ENCODE measurements around the gene PLA2G4B.

PLA2G4B gene

GRCh38 chr15:41857316-41857715 lies 18.7 kb downstream of the PLA2G4B start:
- Histone ChIP-seq H3K27me3 (replicated peaks; ENCODE audit: control insufficient read depth, insufficient read depth, low read length) (no peaks in the 10 kb centered on the region; the same call in none of the 2 replicates), H3K4me3 (replicated peaks; ENCODE audit: low read depth, low read length) (no peak overlapping the region), H3K36me3 (ENCODE audit: control insufficient read depth, insufficient read depth, low read length) (no peaks in the 10 kb centered on the region)
- TF ChIP-seq CTCF (IDR thresholded peaks at IDR 0.05; ENCODE audit: insufficient read depth, low read length, poor library complexity, severe bottlenecking): no peak
- no peak for DNase-seq (ENCODE audit: extremely low read depth, insufficient read length)

GRCh38 chr15:41858756-41859155 lies 20.1 kb downstream of the PLA2G4B start:
- H3K4me3 ChIP-seq (replicated peaks; ENCODE audit: low read depth, low read length): no peak overlapping the region
- no peak for DNase-seq (ENCODE audit: extremely low read depth, insufficient read length)
- H3K36me3 ChIP-seq (ENCODE audit: control insufficient read depth, insufficient read depth, low read length): no peaks in the 10 kb centered on the region
- TF ChIP-seq CTCF (IDR thresholded peaks at IDR 0.05; ENCODE audit: insufficient read depth, low read length, poor library complexity, severe bottlenecking): no peak
- no peaks in the 10 kb centered on the region; the same call in none of the 2 replicates for H3K27me3 ChIP-seq (replicated peaks; ENCODE audit: control insufficient read depth, insufficient read depth, low read length)

- DNase-seq (ENCODE audit: extremely low read depth, insufficient read length): no peak
- Histone ChIP-seq H3K36me3 (ENCODE audit: control insufficient read depth, insufficient read depth, low read length) (no peaks in the 10 kb centered on the region), H3K4me3 (replicated peaks; ENCODE audit: low read depth, low read length) (no peak overlapping the region), H3K27me3 (replicated peaks; ENCODE audit: control insufficient read depth, insufficient read depth, low read length) (no peaks in the 10 kb centered on the region; the same call in none of the 2 replicates)
- peak; percentile 10 for TF ChIP-seq CTCF (IDR thresholded peaks at IDR 0.05; ENCODE audit: insufficient read depth, low read length, poor library complexity, severe bottlenecking)
Observed at GRCh38 chr15:41860049-41860828, 21.6 kb downstream of the PLA2G4B start.

- DNase-seq (ENCODE audit: extremely low read depth, insufficient read length): no peak
- no peak for TF ChIP-seq CTCF (IDR thresholded peaks at IDR 0.05; ENCODE audit: insufficient read depth, low read length, poor library complexity, severe bottlenecking)
- no peaks in the 10 kb centered on the region; the same call in 1 of the 2 replicates for H3K27me3 ChIP-seq (replicated peaks; ENCODE audit: control insufficient read depth, insufficient read depth, low read length)
- H3K36me3 ChIP-seq (ENCODE audit: control insufficient read depth, insufficient read depth, low read length): no peaks in the 10 kb centered on the region
- no peak overlapping the region for H3K4me3 ChIP-seq (replicated peaks; ENCODE audit: low read depth, low read length)
Observed at GRCh38 chr15:41861736-41862356, 23.2 kb downstream of the PLA2G4B start.

- DNase-seq (ENCODE audit: extremely low read depth, insufficient read length): no peak
- H3K4me3 ChIP-seq (replicated peaks; ENCODE audit: low read depth, low read length): no peak overlapping the region
- H3K27me3 ChIP-seq (replicated peaks; ENCODE audit: control insufficient read depth, insufficient read depth, low read length): no peaks in the 10 kb centered on the region; the same call in 1 of the 2 replicates
- TF ChIP-seq CTCF (IDR thresholded peaks at IDR 0.05; ENCODE audit: insufficient read depth, low read length, poor library complexity, severe bottlenecking): no peak
- H3K36me3 ChIP-seq (ENCODE audit: control insufficient read depth, insufficient read depth, low read length): no peaks in the 10 kb centered on the region
Observed at GRCh38 chr15:41862515-41863116, 24.0 kb downstream of the PLA2G4B start.
